ENCODE measurements around the gene TTLL13.
A peak's percentile ranks its signal among the peaks of the same experiment; 100 is the strongest.

- TF ChIP-seq, protein P1, sequence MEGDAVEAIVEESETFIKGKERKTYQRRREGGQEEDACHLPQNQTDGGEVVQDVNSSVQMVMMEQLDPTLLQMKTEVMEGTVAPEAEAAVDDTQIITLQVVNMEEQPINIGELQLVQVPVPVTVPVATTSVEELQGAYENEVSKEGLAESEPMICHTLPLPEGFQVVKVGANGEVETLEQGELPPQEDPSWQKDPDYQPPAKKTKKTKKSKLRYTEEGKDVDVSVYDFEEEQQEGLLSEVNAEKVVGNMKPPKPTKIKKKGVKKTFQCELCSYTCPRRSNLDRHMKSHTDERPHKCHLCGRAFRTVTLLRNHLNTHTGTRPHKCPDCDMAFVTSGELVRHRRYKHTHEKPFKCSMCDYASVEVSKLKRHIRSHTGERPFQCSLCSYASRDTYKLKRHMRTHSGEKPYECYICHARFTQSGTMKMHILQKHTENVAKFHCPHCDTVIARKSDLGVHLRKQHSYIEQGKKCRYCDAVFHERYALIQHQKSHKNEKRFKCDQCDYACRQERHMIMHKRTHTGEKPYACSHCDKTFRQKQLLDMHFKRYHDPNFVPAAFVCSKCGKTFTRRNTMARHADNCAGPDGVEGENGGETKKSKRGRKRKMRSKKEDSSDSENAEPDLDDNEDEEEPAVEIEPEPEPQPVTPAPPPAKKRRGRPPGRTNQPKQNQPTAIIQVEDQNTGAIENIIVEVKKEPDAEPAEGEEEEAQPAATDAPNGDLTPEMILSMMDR (IDR thresholded peaks at IDR 0.05): peak in 3 of 5 experiments; percentile 38 to 88 (median 58)
- no peak for TF ChIP-seq POLR2A (IDR thresholded peaks at IDR 0.05)
- TF ChIP-seq EP300 (IDR thresholded peaks at IDR 0.05; ENCODE audit: low read depth): no peak
These were observed 16.4 kb upstream of the TTLL13 start for GRCh38 chr15:90232941-90233386.
